ENCODE measurements around the gene SERPINE2. TPM values are rescaled to one million over a fixed set of nuclear protein-coding genes. Genes with fewer than 3 reads are reported as not detected.
A peak's percentile ranks its signal among the peaks of the same experiment; 100 is the strongest.

The SERPINE2 gene, protein sequence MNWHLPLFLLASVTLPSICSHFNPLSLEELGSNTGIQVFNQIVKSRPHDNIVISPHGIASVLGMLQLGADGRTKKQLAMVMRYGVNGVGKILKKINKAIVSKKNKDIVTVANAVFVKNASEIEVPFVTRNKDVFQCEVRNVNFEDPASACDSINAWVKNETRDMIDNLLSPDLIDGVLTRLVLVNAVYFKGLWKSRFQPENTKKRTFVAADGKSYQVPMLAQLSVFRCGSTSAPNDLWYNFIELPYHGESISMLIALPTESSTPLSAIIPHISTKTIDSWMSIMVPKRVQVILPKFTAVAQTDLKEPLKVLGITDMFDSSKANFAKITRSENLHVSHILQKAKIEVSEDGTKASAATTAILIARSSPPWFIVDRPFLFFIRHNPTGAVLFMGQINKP
- total RNA-seq: 10 to 100 TPM in 3 of 5 donors, 1 to 10 TPM in 1, not detected in 1; 5.1 to 27.4 (median 11.5) TPM
- polyA plus RNA-seq: 10 to 100 TPM in 1 of 3 donors, 1 to 10 TPM in 2; 1.8 to 12.9 (median 8.3) TPM
- long read RNA-seq, donor 1, full-length matches to known transcripts: 7 of 38 reads
- long read RNA-seq, donor 1, partial matches to known transcripts: 31 of 38 reads
- long read RNA-seq, donor 1, other reads (novel, unspliced or antisense): 0 of 38 reads
- long read RNA-seq, donor 2, full-length matches to known transcripts: 12 of 26 reads
- long read RNA-seq, donor 2, partial matches to known transcripts: 14 of 26 reads
- long read RNA-seq, donor 2, other reads (novel, unspliced or antisense): 0 of 26 reads
- long read RNA-seq, donor 3, partial matches to known transcripts: 9 of 10 reads
- long read RNA-seq, donor 3, other reads (novel, unspliced or antisense): 0 of 10 reads
- long read RNA-seq, donor 4, partial matches to known transcripts: 0 of 1 reads
- long read RNA-seq, donor 4, other reads (novel, unspliced or antisense): 0 of 1 reads
- long read RNA-seq, donor 5, full-length matches to known transcripts: 25 of 38 reads
- long read RNA-seq, donor 5, partial matches to known transcripts: 13 of 38 reads
- long read RNA-seq, donor 5, other reads (novel, unspliced or antisense): 0 of 38 reads
- long read RNA-seq, donor 6: 0 reads
- long read RNA-seq, donor 7, partial matches to known transcripts: 0 of 7 reads
- long read RNA-seq, donor 7, other reads (novel, unspliced or antisense): 0 of 7 reads
- long read RNA-seq, donor 8, full-length matches to known transcripts: 5 of 26 reads
- long read RNA-seq, donor 8, partial matches to known transcripts: 21 of 26 reads
- long read RNA-seq, donor 8, other reads (novel, unspliced or antisense): 0 of 26 reads
- long read RNA-seq, donor 9, partial matches to known transcripts: 6 of 13 reads
- long read RNA-seq, donor 9, other reads (novel, unspliced or antisense): 0 of 13 reads
- long read RNA-seq, donor 10, partial matches to known transcripts: 18 of 26 reads
- long read RNA-seq, donor 10, other reads (novel, unspliced or antisense): 0 of 26 reads

DNA sequence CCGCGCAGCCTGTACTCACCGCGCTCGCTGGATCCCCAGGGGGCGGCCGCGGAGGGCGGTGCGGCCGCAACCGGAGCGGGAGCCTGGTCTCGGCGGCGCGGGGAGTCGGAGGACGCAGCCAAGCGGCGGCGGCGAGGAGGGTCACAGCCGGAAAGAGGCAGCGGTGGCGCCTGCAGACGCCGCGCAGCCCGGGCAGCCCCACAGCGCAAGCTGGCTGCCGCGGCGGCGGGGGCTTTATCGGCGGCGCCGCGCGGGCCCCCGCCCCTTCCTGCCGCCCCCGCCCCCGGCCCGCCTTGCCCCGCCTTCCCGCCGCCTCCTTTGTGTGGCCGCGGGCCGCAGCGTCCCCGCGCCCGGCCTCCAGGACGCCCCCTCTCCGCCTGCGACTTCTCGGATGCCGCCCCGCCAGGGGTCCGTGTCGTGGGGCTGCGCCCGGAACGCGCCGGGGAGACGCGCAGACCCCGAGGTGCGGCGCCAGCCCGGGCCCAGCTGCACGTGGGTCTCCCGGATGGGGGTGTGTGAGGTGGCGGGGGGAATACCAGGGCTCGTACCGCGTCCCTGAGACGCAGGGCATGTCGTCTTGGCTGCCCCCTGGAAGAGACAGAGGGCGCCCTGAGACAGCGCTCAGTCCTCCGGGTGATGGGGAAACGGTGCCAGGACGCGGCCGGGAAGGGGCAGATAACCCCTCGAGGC is at the start of gene SERPINE2:
Gene SERPINE2, minus strand, starts transcription at position 207 of the 690 bp plus-strand sequence. CDS start 37,386 bp downstream, outside the sequence.
- peaks cover 0 to 78% (median 34%) of the 10 kb centered on the region in 3 donors for H3K27me3 ChIP-seq
- 0 to 2% (median 0%) methylated on average over 13 to 91 of the region's 91 CpGs for WGBS, 5 donors
- intact Hi-C loops (cut with DNase I; ENCODE audit: low total_unique reads): no loop called here

DNA sequence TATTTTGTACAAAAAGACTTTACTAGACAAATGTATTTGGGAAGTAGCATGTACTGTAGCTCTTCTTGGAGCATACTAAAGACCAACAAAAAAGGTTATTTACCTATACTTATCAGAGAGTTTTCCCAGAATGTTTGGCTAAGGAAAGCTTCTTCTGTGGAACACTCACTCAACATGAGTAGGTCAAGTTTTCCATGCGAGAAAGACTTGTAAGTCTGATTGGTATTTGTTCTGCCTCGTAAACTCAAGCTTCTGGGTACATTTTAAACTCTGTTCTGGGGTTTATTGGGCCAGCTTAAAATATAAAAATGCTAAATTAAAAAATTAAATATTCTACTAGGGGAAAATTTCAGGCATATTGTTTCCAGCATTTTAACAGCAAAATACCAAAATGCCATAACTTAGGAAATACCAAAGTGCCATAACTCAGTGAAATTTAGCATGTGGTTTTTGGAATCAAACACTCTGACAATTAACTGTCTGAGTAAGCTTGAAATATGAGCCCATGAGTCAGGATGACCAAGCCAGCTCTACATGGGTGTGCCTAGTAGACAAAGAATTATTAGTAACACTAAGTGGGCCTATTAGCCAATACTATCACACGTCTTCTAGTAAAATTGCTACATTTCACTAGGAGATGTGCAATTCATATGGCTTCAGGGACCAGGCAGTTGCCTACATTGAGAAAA is 47.3 kb upstream of the SERPINE2 start:
- whole genome bisulfite sequencing, 5 donors: 52 to 68% (median 63%) methylated on average over 3 of the region's 3 CpGs
- no peak for DNase-seq
- no peak overlapping the region for H3K4me3 ChIP-seq
- intact Hi-C loops (cut with DNase I; ENCODE audit: low total_unique reads): no loop called here
- H3K4me1 ChIP-seq: no peaks in the 10 kb centered on the region
- H3K27me3 ChIP-seq: no peaks in the 10 kb centered on the region
- TF ChIP-seq EP300 (IDR thresholded peaks at IDR 0.05): no peak
- TF ChIP-seq POLR2AphosphoS5 (IDR thresholded peaks at IDR 0.05): peak in 1 of 3 donors; percentile 16
- no peaks in the 10 kb centered on the region for H3K9me3 ChIP-seq
- H3K27ac ChIP-seq: peak overlapping the region in 1 of 5 donors; percentile 12
- no peaks in the 10 kb centered on the region for H3K36me3 ChIP-seq

More for the DNA sequence above, at the start of gene SERPINE2:
- Histone ChIP-seq H3K36me3 (no peaks in the 10 kb centered on the region), H3K4me1 (peaks cover 0 to 34% (median 19%) of the 10 kb centered on the region in 4 donors), H3K9me3 (no peaks in the 10 kb centered on the region), H3K4me3 (peak within 1 kb of the TSS; percentile 62 to 87 (median 76)), H3K27ac (peak within 1 kb of the TSS in 3 of 5 donors; percentile 28 to 60 (median 38))
- DNase-seq: peak in 1 of 2 donors; percentile 85
- TF ChIP-seq, protein P1, sequence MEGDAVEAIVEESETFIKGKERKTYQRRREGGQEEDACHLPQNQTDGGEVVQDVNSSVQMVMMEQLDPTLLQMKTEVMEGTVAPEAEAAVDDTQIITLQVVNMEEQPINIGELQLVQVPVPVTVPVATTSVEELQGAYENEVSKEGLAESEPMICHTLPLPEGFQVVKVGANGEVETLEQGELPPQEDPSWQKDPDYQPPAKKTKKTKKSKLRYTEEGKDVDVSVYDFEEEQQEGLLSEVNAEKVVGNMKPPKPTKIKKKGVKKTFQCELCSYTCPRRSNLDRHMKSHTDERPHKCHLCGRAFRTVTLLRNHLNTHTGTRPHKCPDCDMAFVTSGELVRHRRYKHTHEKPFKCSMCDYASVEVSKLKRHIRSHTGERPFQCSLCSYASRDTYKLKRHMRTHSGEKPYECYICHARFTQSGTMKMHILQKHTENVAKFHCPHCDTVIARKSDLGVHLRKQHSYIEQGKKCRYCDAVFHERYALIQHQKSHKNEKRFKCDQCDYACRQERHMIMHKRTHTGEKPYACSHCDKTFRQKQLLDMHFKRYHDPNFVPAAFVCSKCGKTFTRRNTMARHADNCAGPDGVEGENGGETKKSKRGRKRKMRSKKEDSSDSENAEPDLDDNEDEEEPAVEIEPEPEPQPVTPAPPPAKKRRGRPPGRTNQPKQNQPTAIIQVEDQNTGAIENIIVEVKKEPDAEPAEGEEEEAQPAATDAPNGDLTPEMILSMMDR (IDR thresholded peaks at IDR 0.05): peak in 1 of 7 experiments; percentile 7
- no peak for TF ChIP-seq POLR2AphosphoS5 (IDR thresholded peaks at IDR 0.05)

DNA sequence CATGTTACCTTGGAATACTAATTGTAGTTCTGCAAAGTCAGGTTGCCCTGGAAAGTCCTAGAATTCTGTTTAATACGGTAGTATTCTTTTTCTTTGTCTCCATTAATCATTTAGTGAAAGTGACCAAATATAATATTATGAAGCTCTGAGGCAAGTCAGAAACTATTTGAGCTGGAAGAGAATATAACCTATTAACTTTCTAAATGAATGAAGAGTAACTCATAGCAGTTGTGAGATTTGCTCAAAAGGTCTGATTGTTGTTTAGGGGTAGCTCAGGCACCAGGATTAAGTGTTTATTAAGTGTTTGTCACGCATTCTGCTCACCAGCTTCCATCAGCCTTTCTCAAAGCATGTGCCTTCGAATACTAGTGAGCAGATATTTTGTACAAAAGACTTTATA is 46.7 kb upstream of the SERPINE2 start:
- intact Hi-C loops (cut with DNase I; ENCODE audit: low total_unique reads): no loop called here
- WGBS, 5 donors: 71 to 86% (median 78%) methylated on average over 3 of the region's 3 CpGs
- H3K27me3 ChIP-seq: no peaks in the 10 kb centered on the region
- no peaks in the 10 kb centered on the region for H3K36me3 ChIP-seq
- no peaks in the 10 kb centered on the region for H3K4me1 ChIP-seq
- H3K4me3 ChIP-seq: no peak overlapping the region
- no peaks in the 10 kb centered on the region for H3K9me3 ChIP-seq
- H3K27ac ChIP-seq: peak overlapping the region in 1 of 5 donors; percentile 12
- DNase-seq: no peak
- no peak for TF ChIP-seq EP300 (IDR thresholded peaks at IDR 0.05)
- TF ChIP-seq, protein P1 (IDR thresholded peaks at IDR 0.05): no peak

DNA sequence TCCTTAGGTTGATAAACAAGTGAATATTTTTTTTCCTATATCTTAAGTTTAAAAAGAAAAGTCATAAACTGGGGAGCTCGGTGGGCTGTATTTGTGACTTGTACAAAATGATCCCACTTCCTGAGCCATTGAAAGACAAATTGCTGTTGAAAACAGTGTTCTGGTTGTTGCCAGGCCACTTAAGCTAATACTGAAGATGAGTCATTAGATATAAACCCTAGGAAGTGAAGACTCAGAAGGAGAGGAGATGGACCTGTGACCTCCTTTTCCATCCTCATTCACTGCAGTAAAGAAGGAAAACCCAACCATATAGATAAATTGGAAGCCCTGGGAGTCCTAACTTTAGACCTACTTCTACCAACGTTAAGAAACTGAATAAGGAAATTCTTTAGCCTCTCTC is 46.2 kb upstream of the SERPINE2 start:
- no peaks in the 10 kb centered on the region for H3K36me3 ChIP-seq
- WGBS, 5 donors: 62 to 70% (median 70%) methylated on average over 2 of the region's 2 CpGs
- TF ChIP-seq EP300 (IDR thresholded peaks at IDR 0.05): no peak
- no peak for TF ChIP-seq POLR2A (IDR thresholded peaks at IDR 0.05)
- no peak for TF ChIP-seq POLR2AphosphoS5 (IDR thresholded peaks at IDR 0.05)
- TF ChIP-seq, protein P1 (IDR thresholded peaks at IDR 0.05): no peak
- no peak for DNase-seq
- H3K27ac ChIP-seq: no peak overlapping the region
- intact Hi-C loops (cut with DNase I; ENCODE audit: low total_unique reads): no loop called here
- no peaks in the 10 kb centered on the region for H3K4me1 ChIP-seq
- no peaks in the 10 kb centered on the region for H3K27me3 ChIP-seq
- no peaks in the 10 kb centered on the region for H3K9me3 ChIP-seq
- H3K4me3 ChIP-seq: no peak overlapping the region

All from stomach (tissue), 19 donors.